Progenitor cell of endocrine pancreas (in vitro differentiated cells): Measurements from ENCODE around the gene INMT. TPM values are rescaled to one million over a fixed set of nuclear protein-coding genes. Genes with fewer than 3 reads are reported as not detected.

Experiments
- DNase-seq: peaks from one replicate; pipeline ENCODE4 v3.0.0; 2021; ENCODE audit warnings: low spot score; ENCODE audit not compliant: unreplicated experiment
- H3K27ac Mint-ChIP-seq: 2 replicates; pipeline ENCODE4 v1.8.0; 2021; ENCODE audit warnings: mild to moderate bottlenecking, moderate library complexity, mixed read lengths
- H3K27me3 Mint-ChIP-seq: 2 replicates; pipeline ENCODE4 v1.8.0; 2021; ENCODE audit warnings: mixed read lengths
- H3K36me3 Mint-ChIP-seq: 2 replicates; pipeline ENCODE4 v1.8.0; 2022; ENCODE audit warnings: mixed read lengths; ENCODE audit not compliant: insufficient read depth
- H3K4me1 Mint-ChIP-seq: 2 replicates; pipeline ENCODE4 v1.8.0; 2021; ENCODE audit warnings: low read depth, mixed read lengths
- H3K4me3 Mint-ChIP-seq: 2 replicates; pipeline ENCODE4 v1.8.0; 2021; ENCODE audit warnings: low read depth, mild to moderate bottlenecking, moderate library complexity, mixed read lengths
- H3K9me3 Mint-ChIP-seq: 2 replicates; pipeline ENCODE4 v1.8.0; 2021; ENCODE audit warnings: low read depth, mixed read lengths
- CTCF ChIP-seq: fragments of 200-600 bp; sonication (generic); IDR thresholded peaks from one replicate; pipeline ENCODE4 v1.5.0; 2021; ENCODE audit warnings: antibody characterized with exemption, mild to moderate bottlenecking; ENCODE audit not compliant: unreplicated experiment
- long read RNA-seq: library from polyadenylated mRNA; unstranded; transcript quantifications from one replicate; pipeline ENCODE4 v2.0.0, GENCODE V29; 2020
- total RNA-seq: library from RNA; stranded (reverse); gene quantifications from 2 replicates; pipeline ENCODE4 v1.2.1, GENCODE V29; 2021

The INMT gene
- 2.7 and 2.9 TPM in 2 replicates for total RNA-seq
- long read RNA-seq, partial matches to known transcripts = 0 of 2 reads
- long read RNA-seq, other reads (novel, unspliced or antisense) = 2 of 2 reads

DNA sequence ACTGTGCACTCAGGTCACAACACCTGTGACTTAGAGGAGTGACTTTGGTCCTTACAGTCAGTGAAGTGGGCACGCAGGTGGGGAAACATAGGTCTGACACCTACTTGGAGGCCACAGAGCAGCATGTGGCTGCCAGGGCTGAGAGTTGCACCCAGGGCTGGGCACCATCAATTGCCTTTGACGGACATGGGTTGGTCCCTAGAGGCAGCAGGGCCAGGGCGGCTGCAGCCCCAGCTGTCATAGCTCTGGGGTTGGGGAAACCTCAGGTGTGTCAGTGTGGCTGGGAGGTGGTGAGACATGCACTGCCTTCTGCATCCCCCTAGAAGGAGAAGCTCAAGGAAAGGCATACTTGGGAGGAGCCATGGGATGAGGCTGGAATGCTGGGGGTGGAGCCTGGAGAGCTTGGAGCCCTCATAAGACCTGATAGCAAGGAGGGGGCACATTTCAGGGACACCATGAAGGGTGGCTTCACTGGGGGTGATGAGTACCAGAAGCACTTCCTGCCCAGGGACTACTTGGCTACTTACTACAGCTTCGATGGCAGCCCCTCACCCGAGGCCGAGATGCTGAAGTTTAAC, at the start of gene INMT:
Gene INMT, plus strand, starts transcription at position 440 of the 578 bp plus-strand sequence. Its CDS starts 16 bp downstream, at position 456.
- Mint-ChIP-seq H3K27ac (no peak within 1 kb of the TSS), H3K9me3 (no peaks in the 10 kb centered on the region), H3K36me3 (peaks cover 7% of the 10 kb centered on the region), H3K4me3 (no peak within 1 kb of the TSS), H3K4me1 (no peaks in the 10 kb centered on the region), H3K27me3 (no peaks in the 10 kb centered on the region)
- no peak for TF ChIP-seq CTCF
- DNase-seq = no peak

- no peak for DNase-seq
- Mint-ChIP-seq H3K36me3 (no peaks in the 10 kb centered on the region), H3K4me3 (no peak overlapping the region), H3K9me3 (no peaks in the 10 kb centered on the region), H3K27ac (no peak overlapping the region), H3K4me1 (peaks cover 8% of the 10 kb centered on the region), H3K27me3 (peaks cover 5% of the 10 kb centered on the region)
- TF ChIP-seq CTCF = no peak
These were observed 49.7 kb upstream of the INMT start for GRCh38 chr7:30702200-30702599.

DNA sequence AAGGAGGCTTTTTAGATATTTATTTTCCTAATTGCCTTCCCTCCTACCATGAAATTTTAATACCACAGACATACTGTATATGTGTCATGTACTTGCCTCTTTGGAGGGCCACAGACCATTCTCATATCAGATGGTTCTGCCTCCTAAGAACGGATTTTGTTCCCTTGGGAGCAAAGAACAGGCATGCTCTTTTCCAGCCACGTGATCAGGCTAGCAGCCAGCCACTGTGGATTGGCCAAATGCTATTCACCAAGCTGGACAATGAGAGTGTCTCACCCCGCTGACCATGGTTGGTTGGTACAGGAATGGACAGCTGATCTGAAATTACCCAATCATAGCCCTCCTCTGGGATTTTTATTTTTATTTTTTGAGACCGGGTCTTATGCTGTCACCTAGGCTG, 48.2 kb upstream of the INMT start:
- Mint-ChIP-seq H3K27me3 (peaks cover 3% of the 10 kb centered on the region), H3K4me1 (peaks cover 8% of the 10 kb centered on the region), H3K36me3 (no peaks in the 10 kb centered on the region), H3K4me3 (no peak overlapping the region), H3K9me3 (no peaks in the 10 kb centered on the region), H3K27ac (no peak overlapping the region)
- TF ChIP-seq CTCF = no peak
- no peak for DNase-seq

DNA sequence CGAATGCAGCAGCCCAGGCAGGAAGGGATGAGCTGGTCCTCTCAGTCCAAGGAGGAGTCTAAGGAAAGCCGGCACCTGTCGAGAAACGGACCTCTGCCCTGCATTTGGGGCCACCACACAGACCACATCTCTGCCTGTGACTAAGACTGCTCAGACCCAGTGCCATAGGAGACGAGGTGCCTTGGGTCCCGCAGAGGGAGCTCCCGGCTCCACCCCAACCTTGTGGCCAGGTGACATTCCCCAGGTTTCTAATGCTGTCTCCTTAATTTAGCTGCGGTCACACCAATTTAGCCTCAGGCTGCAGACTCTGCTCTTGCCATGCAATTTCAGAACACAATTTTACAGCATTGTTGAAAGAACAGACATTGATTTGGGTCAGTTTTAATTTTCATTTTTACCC, 46.9 kb upstream of the INMT start:
- Mint-ChIP-seq H3K4me1 (peaks cover 9% of the 10 kb centered on the region), H3K27ac (no peak overlapping the region), H3K9me3 (no peaks in the 10 kb centered on the region), H3K27me3 (peaks cover 3% of the 10 kb centered on the region), H3K4me3 (no peak overlapping the region), H3K36me3 (no peaks in the 10 kb centered on the region)
- no peak for TF ChIP-seq CTCF
- DNase-seq = no peak

GRCh38 chr7:30705596-30705995, 46.3 kb upstream of the INMT start:
- Mint-ChIP-seq H3K9me3 (no peaks in the 10 kb centered on the region), H3K36me3 (no peaks in the 10 kb centered on the region), H3K4me1 (peaks cover 9% of the 10 kb centered on the region), H3K27ac (no peak overlapping the region), H3K4me3 (no peak overlapping the region), H3K27me3 (peaks cover 3% of the 10 kb centered on the region)
- TF ChIP-seq CTCF = no peak
- DNase-seq = no peak
